GM10847 (cell line): ENCODE measurements around the gene LRRC57.

Experiments
- POLR2A ChIP-seq: IDR thresholded peaks from 2 replicates; pipeline ENCODE4 v1.6.1; 2011; ENCODE audit not compliant: insufficient read length; ENCODE audit errors: extremely low read depth

LRRC57 gene

GRCh38 chr15:42576040-42576594 lies 27.5 kb upstream of the LRRC57 start:
- TF ChIP-seq POLR2A = no peak

GRCh38 chr15:42575188-42576039 lies 26.8 kb upstream of the LRRC57 start, which contains the start of gene STARD9:
Gene STARD9 (plus strand): TSS chr15:42575606. CDS start chr15:42575716, 110 bp downstream.
- peak; percentile 73 for TF ChIP-seq POLR2A

- TF ChIP-seq POLR2A = no peak
These were observed 10.1 kb upstream of the LRRC57 start for GRCh38 chr15:42558739-42559138.

GRCh38 chr15:42553554-42553953 lies 5.0 kb upstream of the LRRC57 start:
- no peak for TF ChIP-seq POLR2A

- no peak for TF ChIP-seq POLR2A
These were observed 1.3 kb upstream of the LRRC57 start for GRCh38 chr15:42549741-42550392.

- TF ChIP-seq POLR2A = no peak
These were observed 469 bp upstream of the LRRC57 start for GRCh38 chr15:42549032-42549491.

- TF ChIP-seq POLR2A = no peak
These were observed 710 bp downstream of the LRRC57 start for GRCh38 chr15:42547918-42548248.

- no peak for TF ChIP-seq POLR2A
These were observed 3.6 kb downstream of the LRRC57 start for GRCh38 chr15:42544853-42545629.

GRCh38 chr15:42533246-42533645 lies 15.3 kb downstream of the LRRC57 start:
- TF ChIP-seq POLR2A = no peak

- TF ChIP-seq POLR2A = no peak
These were observed 19.6 kb downstream of the LRRC57 start for GRCh38 chr15:42528970-42529369.

GRCh38 chr15:42523331-42523730 lies 25.3 kb downstream of the LRRC57 start:
- TF ChIP-seq POLR2A = no peak

- TF ChIP-seq POLR2A = no peak
These were observed 37.6 kb downstream of the LRRC57 start for GRCh38 chr15:42511007-42511391.

- TF ChIP-seq POLR2A = no peak
These were observed 38.2 kb downstream of the LRRC57 start for GRCh38 chr15:42510258-42511006.

- no peak for TF ChIP-seq POLR2A
These were observed 40.3 kb downstream of the LRRC57 start for GRCh38 chr15:42508263-42508690.

GRCh38 chr15:42507514-42507913 lies 41.1 kb downstream of the LRRC57 start:
- no peak for TF ChIP-seq POLR2A
